ENCODE measurements around the gene COL24A1. TPM values are rescaled to one million over a fixed set of nuclear protein-coding genes. Genes with fewer than 3 reads are reported as not detected.

COL24A1 gene
- total and polyA plus RNA-seq, 2 donors (not counting 1 experiment from before 2014, with no cell fraction given) = not detected

GRCh38 chr1:85847356-85847755 lies 309.2 kb downstream of the COL24A1 start:
- DNase-seq (no peak), ATAC-seq (ENCODE audit: low read depth) (no peak)
- H3K27me3 Mint-ChIP-seq = no peaks in the 10 kb centered on the region
- Histone ChIP-seq H3K9ac (ENCODE audit: low read length) (no peak overlapping the region), H3K36me3 (replicated peaks in 1 of 2; ENCODE audit: control extremely low read depth in 1 of 2, control insufficient read depth in 1 of 2, extremely low read depth in 1 of 2, insufficient read depth in 2 of 2, low read length in 1 of 2) (no peaks in the 10 kb centered on the region), H3K4me3 (ENCODE audit: control extremely low read depth in 1 of 5, extremely low read depth in 1 of 5, insufficient read depth in 1 of 5, low read depth in 2 of 5, low read length in 4 of 5) (no peak overlapping the region), H3K9me3 (ENCODE audit: control extremely low read depth in 1 of 3, control insufficient read depth in 2 of 3, insufficient read depth in 1 of 3, low read length in 2 of 3) (no peaks in the 10 kb centered on the region), H3K27ac (ENCODE audit: low read length in 2 of 2) (no peak overlapping the region), H3K4me2 (replicated peaks; ENCODE audit: low read depth, low read length, poor library complexity, severe bottlenecking) (no peak overlapping the region), H3K79me2 (ENCODE audit: control insufficient read depth, insufficient read depth, low read length) (no peaks in the 10 kb centered on the region), H3K27me3 (replicated peaks in 1 of 4; ENCODE audit: control extremely low read depth in 1 of 4, control insufficient read depth in 3 of 4, insufficient read depth in 4 of 4, low read length in 3 of 4) (no peaks in the 10 kb centered on the region), H2AFZ (ENCODE audit: insufficient read depth, low read depth, low read length, poor library complexity, severe bottlenecking) (no peak overlapping the region), H4K20me1 (ENCODE audit: control insufficient read depth, insufficient read depth, low read length, poor library complexity, severe bottlenecking) (no peaks in the 10 kb centered on the region), H3K4me1 (ENCODE audit: control insufficient read depth in 2 of 2, insufficient read depth in 2 of 2, low read length in 2 of 2) (no peaks in the 10 kb centered on the region)
- WGBS (ENCODE audit: insufficient coverage) = no CpG with 5 or more reads among the region's 2 CpGs
- ChIA-PET CTCF (no interaction called here), POLR2A (no interaction called here)
- H3K27ac Mint-ChIP-seq = no peak overlapping the region
- no peaks in the 10 kb centered on the region for H3K4me1 Mint-ChIP-seq
- H3K9me3 Mint-ChIP-seq (ENCODE audit: insufficient read depth) = no peaks in the 10 kb centered on the region
- intact Hi-C loops (cut with micrococcal nuclease) = no loop called here
- no peak overlapping the region for H3K4me3 Mint-ChIP-seq
- TF ChIP-seq, protein P1, sequence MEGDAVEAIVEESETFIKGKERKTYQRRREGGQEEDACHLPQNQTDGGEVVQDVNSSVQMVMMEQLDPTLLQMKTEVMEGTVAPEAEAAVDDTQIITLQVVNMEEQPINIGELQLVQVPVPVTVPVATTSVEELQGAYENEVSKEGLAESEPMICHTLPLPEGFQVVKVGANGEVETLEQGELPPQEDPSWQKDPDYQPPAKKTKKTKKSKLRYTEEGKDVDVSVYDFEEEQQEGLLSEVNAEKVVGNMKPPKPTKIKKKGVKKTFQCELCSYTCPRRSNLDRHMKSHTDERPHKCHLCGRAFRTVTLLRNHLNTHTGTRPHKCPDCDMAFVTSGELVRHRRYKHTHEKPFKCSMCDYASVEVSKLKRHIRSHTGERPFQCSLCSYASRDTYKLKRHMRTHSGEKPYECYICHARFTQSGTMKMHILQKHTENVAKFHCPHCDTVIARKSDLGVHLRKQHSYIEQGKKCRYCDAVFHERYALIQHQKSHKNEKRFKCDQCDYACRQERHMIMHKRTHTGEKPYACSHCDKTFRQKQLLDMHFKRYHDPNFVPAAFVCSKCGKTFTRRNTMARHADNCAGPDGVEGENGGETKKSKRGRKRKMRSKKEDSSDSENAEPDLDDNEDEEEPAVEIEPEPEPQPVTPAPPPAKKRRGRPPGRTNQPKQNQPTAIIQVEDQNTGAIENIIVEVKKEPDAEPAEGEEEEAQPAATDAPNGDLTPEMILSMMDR (IDR thresholded peaks at IDR 0.05) = no peak
- TF ChIP-seq EZH2 (IDR thresholded peaks at IDR 0.05; ENCODE audit: borderline replicate concordance, insufficient read depth, low read depth, low read length, poor library complexity, severe bottlenecking) = no peak

GRCh38 chr1:85846706-85847105 lies 309.9 kb downstream of the COL24A1 start:
- WGBS (ENCODE audit: insufficient coverage) = no CpG with 5 or more reads among the region's 3 CpGs
- Mint-ChIP-seq H3K27me3 (no peaks in the 10 kb centered on the region), H3K4me1 (no peaks in the 10 kb centered on the region), H3K4me3 (no peak overlapping the region), H3K27ac (no peak overlapping the region), H3K9me3 (ENCODE audit: insufficient read depth) (no peaks in the 10 kb centered on the region)
- ChIA-PET CTCF (no interaction called here), POLR2A (no interaction called here)
- Histone ChIP-seq H2AFZ (ENCODE audit: insufficient read depth, low read depth, low read length, poor library complexity, severe bottlenecking) (no peak overlapping the region), H3K4me1 (ENCODE audit: control insufficient read depth in 2 of 2, insufficient read depth in 2 of 2, low read length in 2 of 2) (no peaks in the 10 kb centered on the region), H3K4me3 (ENCODE audit: control extremely low read depth in 1 of 5, extremely low read depth in 1 of 5, insufficient read depth in 1 of 5, low read depth in 2 of 5, low read length in 4 of 5) (no peak overlapping the region), H3K9me3 (ENCODE audit: control extremely low read depth in 1 of 3, control insufficient read depth in 2 of 3, insufficient read depth in 1 of 3, low read length in 2 of 3) (no peaks in the 10 kb centered on the region), H3K27me3 (replicated peaks in 1 of 4; ENCODE audit: control extremely low read depth in 1 of 4, control insufficient read depth in 3 of 4, insufficient read depth in 4 of 4, low read length in 3 of 4) (no peaks in the 10 kb centered on the region), H3K9ac (ENCODE audit: low read length) (no peak overlapping the region), H3K79me2 (ENCODE audit: control insufficient read depth, insufficient read depth, low read length) (no peaks in the 10 kb centered on the region), H4K20me1 (ENCODE audit: control insufficient read depth, insufficient read depth, low read length, poor library complexity, severe bottlenecking) (no peaks in the 10 kb centered on the region), H3K36me3 (replicated peaks in 1 of 2; ENCODE audit: control extremely low read depth in 1 of 2, control insufficient read depth in 1 of 2, extremely low read depth in 1 of 2, insufficient read depth in 2 of 2, low read length in 1 of 2) (no peaks in the 10 kb centered on the region), H3K4me2 (replicated peaks; ENCODE audit: low read depth, low read length, poor library complexity, severe bottlenecking) (no peak overlapping the region), H3K27ac (ENCODE audit: low read length in 2 of 2) (no peak overlapping the region)
- DNase-seq (no peak), ATAC-seq (ENCODE audit: low read depth) (no peak)
- intact Hi-C loops (cut with micrococcal nuclease) = no loop called here
- TF ChIP-seq EZH2 (IDR thresholded peaks at IDR 0.05; ENCODE audit: borderline replicate concordance, insufficient read depth, low read depth, low read length, poor library complexity, severe bottlenecking) = no peak
- TF ChIP-seq, protein P1 (IDR thresholded peaks at IDR 0.05) = no peak
